Neural progenitor cell (in vitro differentiated cells): ENCODE data around the gene IFFO2.

ENCODE experiments used
- CTCF ChIP-seq: fragments of 200-600 bp; sonication (generic); IDR thresholded peaks from 2 replicates; pipeline ENCODE4 v1.5.1; 2017; ENCODE audit warnings: antibody characterized with exemption, mild to moderate bottlenecking
- EZH2 ChIP-seq: fragments of 200-600 bp; sonication (generic); IDR thresholded peaks from 2 replicates; pipeline ENCODE4 v1.6.1; 2017; ENCODE audit warnings: antibody characterized with exemption, mild to moderate bottlenecking, moderate library complexity

GRCh38 chr1:18936471-18936813 lies 20.0 kb downstream of the IFFO2 start:
- TF ChIP-seq EZH2, result no peak
- TF ChIP-seq CTCF, result no peak
